ENCODE measurements around the gene PRRC2B. TPM values are rescaled to one million over a fixed set of nuclear protein-coding genes. Genes with fewer than 3 reads are reported as not detected.
A peak's percentile ranks its signal among the peaks of the same experiment; 100 is the strongest.

Gene PRRC2B
- total and polyA plus RNA-seq, 2 experiments from 2014 or later, result 45.0 to 193 TPM

- no peak for TF ChIP-seq ZNF462 (CRISPR knock-in tag; IDR thresholded peaks at IDR 0.05)
- no peak for TF ChIP-seq ZNF331 (CRISPR knock-in tag; IDR thresholded peaks at IDR 0.05; ENCODE audit: low read depth)
- no peak for TF ChIP-seq JUNB (IDR thresholded peaks at IDR 0.05; ENCODE audit: unreplicated experiment)
- TF ChIP-seq, protein P1, sequence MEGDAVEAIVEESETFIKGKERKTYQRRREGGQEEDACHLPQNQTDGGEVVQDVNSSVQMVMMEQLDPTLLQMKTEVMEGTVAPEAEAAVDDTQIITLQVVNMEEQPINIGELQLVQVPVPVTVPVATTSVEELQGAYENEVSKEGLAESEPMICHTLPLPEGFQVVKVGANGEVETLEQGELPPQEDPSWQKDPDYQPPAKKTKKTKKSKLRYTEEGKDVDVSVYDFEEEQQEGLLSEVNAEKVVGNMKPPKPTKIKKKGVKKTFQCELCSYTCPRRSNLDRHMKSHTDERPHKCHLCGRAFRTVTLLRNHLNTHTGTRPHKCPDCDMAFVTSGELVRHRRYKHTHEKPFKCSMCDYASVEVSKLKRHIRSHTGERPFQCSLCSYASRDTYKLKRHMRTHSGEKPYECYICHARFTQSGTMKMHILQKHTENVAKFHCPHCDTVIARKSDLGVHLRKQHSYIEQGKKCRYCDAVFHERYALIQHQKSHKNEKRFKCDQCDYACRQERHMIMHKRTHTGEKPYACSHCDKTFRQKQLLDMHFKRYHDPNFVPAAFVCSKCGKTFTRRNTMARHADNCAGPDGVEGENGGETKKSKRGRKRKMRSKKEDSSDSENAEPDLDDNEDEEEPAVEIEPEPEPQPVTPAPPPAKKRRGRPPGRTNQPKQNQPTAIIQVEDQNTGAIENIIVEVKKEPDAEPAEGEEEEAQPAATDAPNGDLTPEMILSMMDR (conservative IDR thresholded peaks at IDR 0.05; ENCODE audit: low read depth in 2 of 2), result no peak
These were observed 11.1 kb downstream of the PRRC2B start (continued) for GRCh38 chr9:131404987-131405386.

- Histone ChIP-seq H3K4me2 (peak overlapping the region; percentile 71), H3K27me3 (ENCODE audit: insufficient read depth) (no peaks in the 10 kb centered on the region), H3K4me1 (ENCODE audit: insufficient read depth) (peaks cover 94% of the 10 kb centered on the region), H3K36me3 (ENCODE audit: insufficient read depth) (no peaks in the 10 kb centered on the region), H3K9me2 (ENCODE audit: insufficient read depth) (no peaks in the 10 kb centered on the region), H3K27ac (ENCODE audit: low read depth) (peak overlapping the region; percentile 83), H2AFZ (no peak overlapping the region), H3K79me2 (replicated peaks; ENCODE audit: insufficient read depth) (peaks cover 100% of the 10 kb centered on the region), H4K20me1 (replicated peaks; ENCODE audit: insufficient read depth) (peaks cover 69% of the 10 kb centered on the region), H3F3A (replicated peaks; ENCODE audit: low read depth) (peaks cover 26% of the 10 kb centered on the region; the same call in 1 of the 2 replicates), H3K4me3 (peak overlapping the region; percentile 43)
- peaks cover 29% of the 10 kb centered on the region for H3K27me3 Mint-ChIP-seq (ENCODE audit: insufficient read depth, low read depth, poor library complexity)
- ATAC-seq (peak; percentile 66), DNase-seq (ENCODE audit: low spot score) (peak; percentile 96)
- H3K4me1 Mint-ChIP-seq, result peaks cover 92% of the 10 kb centered on the region
- peak overlapping the region; percentile 96 for H3K27ac Mint-ChIP-seq
- H3K36me3 Mint-ChIP-seq (ENCODE audit: low read depth), result peaks cover 20% of the 10 kb centered on the region; the same call in 2 of the 3 replicates
- no peaks in the 10 kb centered on the region; the same call in 2 of the 3 replicates for H3K9me3 Mint-ChIP-seq
- TF ChIP-seq CREB1 (CRISPR knock-in tag; IDR thresholded peaks at IDR 0.05; ENCODE audit: low read depth), result peak; percentile 72
- no peak for TF ChIP-seq ZNF114 (CRISPR knock-in tag; IDR thresholded peaks at IDR 0.05)
- TF ChIP-seq ZNF462 (CRISPR knock-in tag; IDR thresholded peaks at IDR 0.05), result peak; percentile 1; the same call in 1 of the 2 replicates
- peak overlapping the region; percentile 60 for H3K4me3 Mint-ChIP-seq
These were observed 11.5 kb downstream of the PRRC2B start for GRCh38 chr9:131405428-131405827.
